Inferior parietal cortex (tissue), 1 donor: ENCODE data around the gene TLE5.
A peak's percentile ranks its signal among the peaks of the same experiment; 100 is the strongest.
"Not testable (repeated sequence)": the region's sequence is repeated elsewhere in the genome, so short reads cannot be mapped to it uniquely, and the experiment has no call there.

Experiments
- DNase-seq: peaks from one replicate; pipeline ENCODE4 v3.0.0-alpha.2; 2016; ENCODE audit errors: extremely low spot score

TLE5 gene

GRCh38 chr19:3025549-3025886 lies 36.8 kb downstream of the TLE5 start:
- no peak for DNase-seq

- no peak for DNase-seq
These were observed 37.3 kb downstream of the TLE5 start for GRCh38 chr19:3024870-3025548.

GRCh38 chr19:3024509-3024869 lies 37.8 kb downstream of the TLE5 start:
- DNase-seq: no peak

GRCh38 chr19:3020321-3020960 lies 41.9 kb downstream of the TLE5 start:
- peak; percentile 29 for DNase-seq

GRCh38 chr19:3019211-3019854 lies 43.0 kb downstream of the TLE5 start:
- DNase-seq: no peak

- DNase-seq: no peak
These were observed 44.4 kb downstream of the TLE5 start for GRCh38 chr19:3017923-3018322.

GRCh38 chr19:3015126-3016057 lies 46.9 kb downstream of the TLE5 start:
- no peak for DNase-seq

GRCh38 chr19:3014135-3014534 lies 48.2 kb downstream of the TLE5 start:
- DNase-seq: no peak

- DNase-seq: no peak
These were observed 49.0 kb downstream of the TLE5 start for GRCh38 chr19:3013263-3013725.

GRCh38 chr19:3012621-3013262 lies 49.6 kb downstream of the TLE5 start:
- no peak for DNase-seq

GRCh38 chr19:3012059-3012458 lies 50.2 kb downstream of the TLE5 start:
- not testable (repeated sequence) for DNase-seq

- no peak for DNase-seq
These were observed 51.4 kb downstream of the TLE5 start for GRCh38 chr19:3010871-3011270.

GRCh38 chr19:3008994-3009393 lies 53.3 kb downstream of the TLE5 start:
- no peak for DNase-seq

- DNase-seq: no peak
These were observed 54.3 kb downstream of the TLE5 start for GRCh38 chr19:3007975-3008374.

- DNase-seq: no peak
These were observed 56.1 kb downstream of the TLE5 start for GRCh38 chr19:3006075-3006767.

- no peak for DNase-seq
These were observed 57.0 kb downstream of the TLE5 start for GRCh38 chr19:3005345-3005744.

- no peak for DNase-seq
These were observed 57.8 kb downstream of the TLE5 start for GRCh38 chr19:3004522-3004921.

- no peak for DNase-seq
These were observed 59.2 kb downstream of the TLE5 start for GRCh38 chr19:3003046-3003445.
